HG03354 (cell line): Measurements from ENCODE around the gene PIGK.

Source experiments
- ATAC-seq: cut with Tn5 transposase; IDR thresholded peaks from one replicate; pipeline ENCODE4 v1.9.1; 2021; ENCODE audit warnings: mild to moderate bottlenecking; ENCODE audit not compliant: unreplicated experiment, poor library complexity, severe bottlenecking

Gene PIGK

DNA sequence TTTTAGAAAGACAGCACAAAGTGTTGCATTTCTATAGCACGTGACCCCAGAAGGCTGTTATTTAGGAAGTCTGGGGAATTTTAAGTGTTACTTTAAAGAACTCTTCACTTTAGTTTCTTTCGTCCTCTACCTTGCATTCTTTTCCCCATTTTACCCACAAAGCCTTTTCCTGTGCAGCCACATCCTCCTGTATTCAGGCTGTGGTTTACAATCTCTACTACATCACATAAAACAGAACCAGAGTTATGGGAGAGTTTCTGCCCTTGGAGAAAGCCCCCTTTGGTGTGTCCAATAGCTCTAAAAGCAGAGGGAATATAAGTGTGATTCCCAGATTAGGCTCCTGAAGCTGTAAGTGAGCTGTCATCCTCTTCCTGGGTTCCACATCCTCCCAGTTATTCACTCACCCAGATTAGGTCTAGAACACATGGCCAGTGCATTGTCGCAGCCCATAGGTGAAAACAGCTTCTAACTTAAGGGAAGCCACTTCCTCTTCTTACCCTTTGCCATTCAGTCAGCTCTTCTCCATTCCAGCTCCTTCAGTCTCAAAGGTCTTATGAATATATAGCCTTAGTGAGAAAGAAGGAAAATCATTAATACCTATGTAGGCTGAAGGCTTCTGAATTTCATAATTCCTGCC, 171.1 kb downstream of the PIGK start:
- no peak for ATAC-seq

- ATAC-seq: no peak
Measured at GRCh38 chr1:77047575-77047974, 171.7 kb downstream of the PIGK start.

DNA sequence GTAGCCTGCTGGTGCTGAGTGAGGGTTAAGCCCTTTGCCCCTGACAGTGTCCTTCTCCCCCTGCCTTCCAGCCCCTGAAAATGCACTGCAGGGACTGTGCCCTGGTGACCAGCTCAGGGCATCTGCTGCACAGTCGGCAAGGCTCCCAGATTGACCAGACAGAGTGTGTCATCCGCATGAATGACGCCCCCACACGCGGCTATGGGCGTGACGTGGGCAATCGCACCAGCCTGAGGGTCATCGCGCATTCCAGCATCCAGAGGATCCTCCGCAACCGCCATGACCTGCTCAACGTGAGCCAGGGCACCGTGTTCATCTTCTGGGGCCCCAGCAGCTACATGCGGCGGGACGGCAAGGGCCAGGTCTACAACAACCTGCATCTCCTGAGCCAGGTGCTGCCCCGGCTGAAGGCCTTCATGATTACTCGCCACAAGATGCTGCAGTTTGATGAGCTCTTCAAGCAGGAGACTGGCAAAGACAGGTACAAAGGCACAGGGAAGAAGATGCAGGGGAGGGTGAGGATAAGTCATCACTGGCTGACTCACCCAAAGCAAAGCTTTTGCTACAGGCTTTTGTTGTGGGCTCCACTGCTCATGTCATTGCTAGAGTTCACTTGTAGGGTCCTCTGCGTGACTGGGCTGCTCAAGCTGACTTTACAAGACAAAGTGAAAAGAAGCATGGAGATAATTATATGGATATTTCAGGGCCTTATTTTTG, 174.9 kb downstream of the PIGK start:
- ATAC-seq: no peak

DNA sequence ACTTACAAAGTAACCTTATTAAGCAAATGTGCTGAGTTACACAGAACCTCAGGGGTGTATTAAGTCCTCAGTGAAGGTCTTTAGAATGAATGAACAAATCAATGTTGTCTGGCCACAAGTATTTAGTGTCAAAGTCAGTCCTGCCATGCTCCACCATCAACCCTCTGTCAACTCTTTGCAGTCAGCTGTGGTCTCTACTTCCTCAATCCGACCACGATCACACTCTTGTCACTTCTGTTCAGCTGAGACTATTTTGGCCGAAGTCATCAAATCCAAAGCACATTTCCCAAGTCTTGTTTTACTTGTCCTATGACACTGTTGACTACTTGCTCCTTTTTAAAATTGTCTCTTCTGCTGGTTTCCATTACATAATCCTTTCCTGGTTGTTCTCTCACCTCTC, 178.4 kb downstream of the PIGK start:
- no peak for ATAC-seq

DNA sequence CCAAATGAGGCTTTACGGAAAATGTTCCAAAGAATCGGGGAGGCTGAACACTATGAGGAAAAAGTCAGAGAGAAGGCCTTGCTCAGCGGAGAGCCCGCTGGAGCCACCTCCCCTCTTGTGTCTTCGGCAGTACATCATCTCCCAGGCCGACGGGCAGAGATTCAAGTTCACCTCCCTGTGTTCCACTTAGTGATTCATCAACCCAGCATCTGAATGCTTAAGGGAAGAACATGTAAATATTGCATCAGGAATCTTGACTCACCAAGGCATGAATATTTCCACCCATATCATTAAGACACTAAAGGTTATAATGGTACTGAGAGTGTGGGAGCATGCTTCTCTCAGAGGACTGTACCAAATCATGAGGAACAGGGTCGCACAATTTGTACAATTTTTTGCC, 179.5 kb downstream of the PIGK start:
- ATAC-seq: no peak

GRCh38 chr1:77039111-77039510, 180.1 kb downstream of the PIGK start:
- ATAC-seq: no peak
